Muscle layer of colon (tissue), 2 donors: ENCODE data around the gene GNE.
A peak's percentile ranks its signal among the peaks of the same experiment; 100 is the strongest.
"Not testable (repeated sequence)": the region's sequence is repeated elsewhere in the genome, so short reads cannot be mapped to it uniquely, and the experiment has no call there.

Experiments used
- H3K27ac ChIP-seq: one replicate; pipeline ENCODE4 v1.7.0; 2013; ENCODE audit warnings: low read depth, mild to moderate bottlenecking, low read length, moderate library complexity
- H3K27me3 ChIP-seq, 2 donors: one replicate each; pipeline ENCODE4 v1.7.0; 2013; ENCODE audit warnings: low read length in 2 of 2, mild to moderate bottlenecking in 2 of 2; ENCODE audit not compliant: insufficient read depth in 2 of 2, control insufficient read depth in 1 of 2
- H3K36me3 ChIP-seq: one replicate; pipeline ENCODE4 v1.7.0; 2013; ENCODE audit warnings: mild to moderate bottlenecking, low read length; ENCODE audit not compliant: insufficient read depth
- H3K4me1 ChIP-seq: one replicate; pipeline ENCODE4 v1.7.0; 2013; ENCODE audit warnings: mild to moderate bottlenecking, low read length; ENCODE audit not compliant: insufficient read depth
- H3K4me3 ChIP-seq, 2 donors: one replicate each; pipeline ENCODE4 v1.7.0; 2013; ENCODE audit warnings: low read length in 2 of 2, low read depth in 1 of 2, mild to moderate bottlenecking in 1 of 2, moderate library complexity in 1 of 2
- H3K9ac ChIP-seq: one replicate; pipeline ENCODE4 v1.7.0; 2013; ENCODE audit warnings: low read length
- H3K9me3 ChIP-seq: one replicate; pipeline ENCODE4 v1.7.0; 2013; ENCODE audit warnings: mild to moderate bottlenecking, low read length
- donor health status: abdominal sarcoma.
- donor health status: Adenocarcinoma of cecum.

Gene GNE

DNA sequence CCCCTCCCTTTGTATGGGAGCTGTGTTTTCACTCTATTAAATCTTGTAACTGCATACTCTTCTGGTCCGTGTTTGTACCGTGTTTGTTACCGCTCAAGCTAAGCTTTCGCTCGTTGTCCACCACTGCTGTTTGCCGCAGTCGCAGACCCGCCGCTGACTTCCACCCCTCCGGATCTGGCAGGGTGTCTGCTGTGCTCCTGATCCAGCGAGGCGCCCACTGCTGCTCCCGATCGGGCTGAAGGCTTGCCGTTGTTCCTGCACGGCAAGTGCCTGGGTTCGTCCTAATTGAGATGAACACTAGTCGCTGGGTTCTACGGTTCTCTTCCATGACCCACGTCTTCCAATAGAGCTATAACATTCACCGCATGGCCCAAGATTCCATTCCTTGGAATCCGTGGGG is 6.6 kb upstream of the GNE start:
- H3K9me3 ChIP-seq: no peaks in the 10 kb centered on the region
- H3K36me3 ChIP-seq: no peaks in the 10 kb centered on the region
- H3K27me3 ChIP-seq: no peaks in the 10 kb centered on the region
- H3K4me1 ChIP-seq: no peaks in the 10 kb centered on the region
- no peak overlapping the region for H3K4me3 ChIP-seq
- H3K9ac ChIP-seq: no peak overlapping the region
- H3K27ac ChIP-seq: no peak overlapping the region

- no peaks in the 10 kb centered on the region for H3K27me3 ChIP-seq
- no peaks in the 10 kb centered on the region for H3K9me3 ChIP-seq
- no peaks in the 10 kb centered on the region for H3K36me3 ChIP-seq
- no peak overlapping the region for H3K9ac ChIP-seq
- H3K4me1 ChIP-seq: peaks cover 7% of the 10 kb centered on the region
- no peak overlapping the region for H3K27ac ChIP-seq
- H3K4me3 ChIP-seq: no peak overlapping the region
Measured at GRCh38 chr9:36263683-36264082, 5.4 kb upstream of the GNE start.

DNA sequence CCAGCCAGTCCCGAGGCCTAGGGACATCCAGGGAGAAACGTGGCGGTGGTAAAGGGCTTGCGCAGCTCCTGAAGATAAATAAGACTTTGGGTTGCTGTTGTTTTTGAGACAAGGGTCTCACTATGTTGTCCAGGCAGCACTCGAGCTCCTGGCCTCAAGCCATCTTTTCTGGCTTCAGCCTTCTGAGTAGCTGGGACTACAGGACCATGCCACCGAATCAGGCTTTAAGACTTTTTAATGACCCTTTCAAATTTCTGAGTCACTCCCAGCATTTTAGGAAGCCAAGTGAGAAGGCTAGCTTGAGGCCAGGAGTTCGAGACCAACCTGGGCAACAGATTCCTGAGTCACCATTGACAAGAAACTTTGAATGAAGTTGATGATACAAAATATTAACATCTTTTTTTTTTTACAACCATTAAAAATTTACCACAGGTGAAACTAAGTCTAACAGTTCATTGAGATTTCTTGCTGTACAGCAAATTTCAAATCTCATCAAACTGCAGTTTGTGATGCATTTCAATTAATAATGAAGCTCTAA is 817 bp upstream of the GNE start:
- peaks cover 15% of the 10 kb centered on the region for H3K4me1 ChIP-seq
- H3K27ac ChIP-seq: peak overlapping the region; percentile 98
- peak overlapping the region; percentile 85 for H3K9ac ChIP-seq
- H3K9me3 ChIP-seq: no peaks in the 10 kb centered on the region
- H3K4me3 ChIP-seq: peak overlapping the region; percentile 75 to 94
- H3K27me3 ChIP-seq: no peaks in the 10 kb centered on the region
- H3K36me3 ChIP-seq: no peaks in the 10 kb centered on the region

- H3K4me3 ChIP-seq: no peak overlapping the region
- H3K36me3 ChIP-seq: peaks cover 6% of the 10 kb centered on the region
- H3K4me1 ChIP-seq: no peaks in the 10 kb centered on the region
- H3K9me3 ChIP-seq: no peaks in the 10 kb centered on the region
- no peaks in the 10 kb centered on the region for H3K27me3 ChIP-seq
- no peak overlapping the region for H3K9ac ChIP-seq
- H3K27ac ChIP-seq: no peak overlapping the region
Measured at GRCh38 chr9:36251428-36251827, 6.8 kb downstream of the GNE start.

- no peaks in the 10 kb centered on the region for H3K9me3 ChIP-seq
- no peak overlapping the region for H3K4me3 ChIP-seq
- no peak overlapping the region for H3K9ac ChIP-seq
- peaks cover 13% of the 10 kb centered on the region for H3K36me3 ChIP-seq
- no peaks in the 10 kb centered on the region for H3K4me1 ChIP-seq
- H3K27ac ChIP-seq: no peak overlapping the region
- no peaks in the 10 kb centered on the region for H3K27me3 ChIP-seq
Measured at GRCh38 chr9:36250079-36250478, 8.2 kb downstream of the GNE start.

DNA sequence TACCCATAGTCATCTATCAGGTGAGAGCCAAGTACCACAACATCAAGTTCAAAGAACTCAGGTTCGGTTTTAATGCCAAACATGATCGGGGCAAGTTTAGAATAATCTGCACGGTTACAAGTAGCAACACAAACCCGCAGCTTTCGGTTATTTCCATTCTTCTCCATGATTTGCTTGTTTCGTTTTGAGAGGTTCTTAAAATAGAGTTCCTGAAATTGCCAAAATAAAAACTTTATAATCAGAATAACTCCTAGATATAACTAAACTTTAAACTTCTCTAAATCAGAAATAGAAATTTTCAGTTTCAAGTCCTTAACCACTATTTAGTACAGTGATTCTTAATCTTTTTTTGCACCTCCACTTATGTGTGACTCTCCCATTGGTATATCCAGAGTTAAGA is 9.1 kb downstream of the GNE start:
- no peak overlapping the region for H3K27ac ChIP-seq
- no peaks in the 10 kb centered on the region for H3K4me1 ChIP-seq
- no peaks in the 10 kb centered on the region for H3K9me3 ChIP-seq
- H3K36me3 ChIP-seq: peaks cover 13% of the 10 kb centered on the region
- H3K9ac ChIP-seq: no peak overlapping the region
- no peaks in the 10 kb centered on the region for H3K27me3 ChIP-seq
- H3K4me3 ChIP-seq: no peak overlapping the region

DNA sequence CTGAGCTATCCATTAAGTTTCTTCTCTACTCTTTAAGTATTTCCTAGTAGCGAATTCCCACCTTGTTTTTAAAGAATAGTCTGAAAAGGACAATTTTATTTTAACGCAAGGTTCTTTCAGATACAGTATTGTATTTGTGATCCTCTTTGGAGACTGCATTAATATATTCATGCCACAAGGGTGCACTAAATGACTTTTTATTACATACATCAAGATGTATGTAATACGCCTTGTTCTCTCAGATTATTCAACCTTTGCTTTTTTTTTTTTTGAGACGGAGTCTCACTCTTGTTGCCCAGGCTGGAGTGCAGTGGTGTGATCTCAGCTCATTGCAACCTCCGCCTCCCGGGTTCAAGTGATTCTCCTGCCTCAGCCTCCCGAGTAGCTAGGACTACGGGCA is 10.2 kb downstream of the GNE start:
- H3K9ac ChIP-seq, H3K27ac ChIP-seq, H3K4me1 ChIP-seq, H3K9me3 ChIP-seq, H3K4me3 ChIP-seq, H3K27me3 ChIP-seq: not testable (repeated sequence)
- H3K36me3 ChIP-seq: peaks cover 13% of the 10 kb centered on the region

DNA sequence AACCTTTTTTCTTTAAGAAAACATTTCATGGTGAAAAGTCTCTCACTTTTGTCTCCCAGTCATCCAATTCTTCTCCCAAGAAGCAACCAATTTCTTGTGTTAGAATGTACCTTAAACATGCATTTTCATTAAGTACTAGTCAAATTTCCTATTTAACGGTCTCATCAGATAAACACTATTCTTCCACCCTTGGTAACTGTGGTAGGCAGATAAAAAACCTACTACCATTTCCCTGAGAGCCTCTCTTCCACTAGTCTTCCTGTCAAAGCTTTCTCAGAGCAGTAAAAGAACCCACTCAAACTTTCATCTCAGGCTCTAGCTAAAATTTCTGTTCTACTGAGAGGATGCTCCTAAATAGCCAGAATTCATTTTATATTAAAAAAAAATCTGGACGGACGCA is 10.9 kb downstream of the GNE start:
- Histone ChIP-seq H3K4me3 (no peak overlapping the region), H3K9me3 (no peaks in the 10 kb centered on the region), H3K36me3 (peaks cover 13% of the 10 kb centered on the region), H3K4me1 (no peaks in the 10 kb centered on the region), H3K9ac (no peak overlapping the region), H3K27me3 (no peaks in the 10 kb centered on the region), H3K27ac (no peak overlapping the region)

- no peaks in the 10 kb centered on the region for H3K9me3 ChIP-seq
- peaks cover 13% of the 10 kb centered on the region for H3K36me3 ChIP-seq
- no peak overlapping the region for H3K9ac ChIP-seq
- H3K27ac ChIP-seq: no peak overlapping the region
- H3K4me3 ChIP-seq: no peak overlapping the region
- no peaks in the 10 kb centered on the region for H3K27me3 ChIP-seq
- H3K4me1 ChIP-seq: no peaks in the 10 kb centered on the region
Measured at GRCh38 chr9:36245906-36246305, 12.3 kb downstream of the GNE start.

DNA sequence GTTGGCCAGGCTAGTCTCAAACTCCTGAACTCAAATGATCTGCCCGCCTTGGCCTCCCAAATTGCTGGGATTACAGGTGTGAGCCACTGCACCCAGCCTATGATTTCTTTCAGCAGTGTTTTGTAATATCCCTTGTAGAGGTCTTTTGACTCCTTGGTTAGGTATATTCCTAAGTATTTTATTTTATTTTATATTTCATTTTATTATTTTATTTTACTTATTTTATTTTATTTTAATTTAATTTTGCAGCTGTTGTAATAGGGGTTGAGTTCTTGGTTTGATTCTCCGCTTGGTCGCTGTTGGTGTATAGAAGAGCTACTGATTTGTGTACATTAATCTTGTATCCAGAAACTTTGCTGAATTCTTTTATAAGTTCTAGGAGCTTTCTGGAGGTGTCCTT is 18.6 kb downstream of the GNE start:
- H3K27ac ChIP-seq, H3K4me1 ChIP-seq, H3K9ac ChIP-seq, H3K9me3 ChIP-seq, H3K4me3 ChIP-seq, H3K27me3 ChIP-seq: not testable (repeated sequence)
- H3K36me3 ChIP-seq: peaks cover 12% of the 10 kb centered on the region

GRCh38 chr9:36239205-36239604 is 19.0 kb downstream of the GNE start:
- H3K27ac ChIP-seq, H3K27me3 ChIP-seq, H3K4me3 ChIP-seq, H3K9me3 ChIP-seq, H3K9ac ChIP-seq, H3K4me1 ChIP-seq: not testable (repeated sequence)
- H3K36me3 ChIP-seq: peaks cover 16% of the 10 kb centered on the region

- Histone ChIP-seq H3K27ac (no peak overlapping the region), H3K4me3 (no peak overlapping the region), H3K36me3 (peaks cover 35% of the 10 kb centered on the region), H3K4me1 (no peaks in the 10 kb centered on the region), H3K9ac (no peak overlapping the region), H3K27me3 (no peaks in the 10 kb centered on the region), H3K9me3 (no peaks in the 10 kb centered on the region)
Measured at GRCh38 chr9:36237230-36237629, 21.0 kb downstream of the GNE start.
